Measurements from ENCODE around the gene ADAMTS4. TPM values are rescaled to one million over a fixed set of nuclear protein-coding genes. Genes with fewer than 3 reads are reported as not detected.

The ADAMTS4 gene
- total RNA-seq, 1 experiment from 2014 or later, result 9.1 TPM

GRCh38 chr1:161172349-161172748, 26.5 kb downstream of the ADAMTS4 start:
- Mint-ChIP-seq H3K27ac (no peak overlapping the region), H3K4me3 (no peak overlapping the region), H3K4me1 (peaks cover 10% of the 10 kb centered on the region), H3K36me3 (peaks cover 48% of the 10 kb centered on the region), H3K9me3 (no peaks in the 10 kb centered on the region), H3K27me3 (ENCODE audit: low read depth) (no peaks in the 10 kb centered on the region)
- TF ChIP-seq PREB (CRISPR knock-in tag; IDR thresholded peaks at IDR 0.05; ENCODE audit: borderline replicate concordance) (no peak), ZNF425 (CRISPR knock-in tag; conservative IDR thresholded peaks at IDR 0.05) (no peak), TEAD1 (CRISPR knock-in tag; IDR thresholded peaks at IDR 0.05) (no peak), NFYB (CRISPR knock-in tag; conservative IDR thresholded peaks at IDR 0.05; ENCODE audit: low read depth) (no peak), NFATC4 (CRISPR knock-in tag; IDR thresholded peaks at IDR 0.05) (no peak), IRF1 (CRISPR knock-in tag; IDR thresholded peaks at IDR 0.05) (no peak), TP53 (CRISPR knock-in tag; IDR thresholded peaks at IDR 0.05) (no peak)
- TF ChIP-seq, protein P1, sequence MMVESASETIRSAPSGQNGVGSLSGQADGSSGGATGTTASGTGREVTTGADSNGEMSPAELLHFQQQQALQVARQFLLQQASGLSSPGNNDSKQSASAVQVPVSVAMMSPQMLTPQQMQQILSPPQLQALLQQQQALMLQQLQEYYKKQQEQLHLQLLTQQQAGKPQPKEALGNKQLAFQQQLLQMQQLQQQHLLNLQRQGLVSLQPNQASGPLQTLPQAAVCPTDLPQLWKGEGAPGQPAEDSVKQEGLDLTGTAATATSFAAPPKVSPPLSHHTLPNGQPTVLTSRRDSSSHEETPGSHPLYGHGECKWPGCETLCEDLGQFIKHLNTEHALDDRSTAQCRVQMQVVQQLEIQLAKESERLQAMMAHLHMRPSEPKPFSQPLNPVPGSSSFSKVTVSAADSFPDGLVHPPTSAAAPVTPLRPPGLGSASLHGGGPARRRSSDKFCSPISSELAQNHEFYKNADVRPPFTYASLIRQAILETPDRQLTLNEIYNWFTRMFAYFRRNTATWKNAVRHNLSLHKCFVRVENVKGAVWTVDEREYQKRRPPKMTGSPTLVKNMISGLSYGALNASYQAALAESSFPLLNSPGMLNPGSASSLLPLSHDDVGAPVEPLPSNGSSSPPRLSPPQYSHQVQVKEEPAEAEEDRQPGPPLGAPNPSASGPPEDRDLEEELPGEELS (CRISPR knock-in tag; IDR thresholded peaks at IDR 0.05), result no peak
- ATAC-seq (no peak), DNase-seq (ENCODE audit: low spot score) (no peak)
- CTCF ChIA-PET, result interaction anchor here (2.5 kb wide), 1 partner anchor 53 kb away, joined by 9 read pairs; the partner anchor contains the start of gene TOMM40L
- POLR2A ChIA-PET, result no interaction called here

GRCh38 chr1:161171696-161172095, 27.2 kb downstream of the ADAMTS4 start:
- Mint-ChIP-seq H3K27ac (no peak overlapping the region), H3K9me3 (no peaks in the 10 kb centered on the region), H3K4me1 (peaks cover 13% of the 10 kb centered on the region), H3K27me3 (ENCODE audit: low read depth) (no peaks in the 10 kb centered on the region), H3K4me3 (no peak overlapping the region), H3K36me3 (peaks cover 48% of the 10 kb centered on the region)
- DNase-seq (ENCODE audit: low spot score), result no peak
- POLR2A ChIA-PET, result no interaction called here
- TF ChIP-seq RELA (CRISPR knock-in tag; IDR thresholded peaks at IDR 0.05; ENCODE audit: borderline replicate concordance), result no peak
- no peak for TF ChIP-seq NFE2L1 (CRISPR knock-in tag; IDR thresholded peaks at IDR 0.05)
- no peak for TF ChIP-seq ZNF219 (CRISPR knock-in tag; IDR thresholded peaks at IDR 0.05; ENCODE audit: borderline replicate concordance)
- TF ChIP-seq SP1 (CRISPR knock-in tag; conservative IDR thresholded peaks at IDR 0.05), result no peak
- TF ChIP-seq PREB (CRISPR knock-in tag; IDR thresholded peaks at IDR 0.05; ENCODE audit: borderline replicate concordance), result no peak
- TF ChIP-seq NR3C1 (CRISPR knock-in tag; conservative IDR thresholded peaks at IDR 0.05; ENCODE audit: low read depth), result no peak
- TF ChIP-seq, protein P2, sequence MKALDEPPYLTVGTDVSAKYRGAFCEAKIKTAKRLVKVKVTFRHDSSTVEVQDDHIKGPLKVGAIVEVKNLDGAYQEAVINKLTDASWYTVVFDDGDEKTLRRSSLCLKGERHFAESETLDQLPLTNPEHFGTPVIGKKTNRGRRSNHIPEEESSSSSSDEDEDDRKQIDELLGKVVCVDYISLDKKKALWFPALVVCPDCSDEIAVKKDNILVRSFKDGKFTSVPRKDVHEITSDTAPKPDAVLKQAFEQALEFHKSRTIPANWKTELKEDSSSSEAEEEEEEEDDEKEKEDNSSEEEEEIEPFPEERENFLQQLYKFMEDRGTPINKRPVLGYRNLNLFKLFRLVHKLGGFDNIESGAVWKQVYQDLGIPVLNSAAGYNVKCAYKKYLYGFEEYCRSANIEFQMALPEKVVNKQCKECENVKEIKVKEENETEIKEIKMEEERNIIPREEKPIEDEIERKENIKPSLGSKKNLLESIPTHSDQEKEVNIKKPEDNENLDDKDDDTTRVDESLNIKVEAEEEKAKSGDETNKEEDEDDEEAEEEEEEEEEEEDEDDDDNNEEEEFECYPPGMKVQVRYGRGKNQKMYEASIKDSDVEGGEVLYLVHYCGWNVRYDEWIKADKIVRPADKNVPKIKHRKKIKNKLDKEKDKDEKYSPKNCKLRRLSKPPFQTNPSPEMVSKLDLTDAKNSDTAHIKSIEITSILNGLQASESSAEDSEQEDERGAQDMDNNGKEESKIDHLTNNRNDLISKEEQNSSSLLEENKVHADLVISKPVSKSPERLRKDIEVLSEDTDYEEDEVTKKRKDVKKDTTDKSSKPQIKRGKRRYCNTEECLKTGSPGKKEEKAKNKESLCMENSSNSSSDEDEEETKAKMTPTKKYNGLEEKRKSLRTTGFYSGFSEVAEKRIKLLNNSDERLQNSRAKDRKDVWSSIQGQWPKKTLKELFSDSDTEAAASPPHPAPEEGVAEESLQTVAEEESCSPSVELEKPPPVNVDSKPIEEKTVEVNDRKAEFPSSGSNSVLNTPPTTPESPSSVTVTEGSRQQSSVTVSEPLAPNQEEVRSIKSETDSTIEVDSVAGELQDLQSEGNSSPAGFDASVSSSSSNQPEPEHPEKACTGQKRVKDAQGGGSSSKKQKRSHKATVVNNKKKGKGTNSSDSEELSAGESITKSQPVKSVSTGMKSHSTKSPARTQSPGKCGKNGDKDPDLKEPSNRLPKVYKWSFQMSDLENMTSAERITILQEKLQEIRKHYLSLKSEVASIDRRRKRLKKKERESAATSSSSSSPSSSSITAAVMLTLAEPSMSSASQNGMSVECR (CRISPR knock-in tag; IDR thresholded peaks at IDR 0.05; ENCODE audit: borderline replicate concordance), result no peak
- TF ChIP-seq CTCF (IDR thresholded peaks at IDR 0.05), result no peak
- CTCF ChIA-PET, result interaction anchor here (0.8 to 2.5 kb wide), 6 partner anchors 13 to 203 kb away, joined by 3 to 9 read pairs (median 3); partner anchors contain the start of genes APOA2, F11R, TOMM40L and USP21
- no peak for ATAC-seq
